ENCODE measurements around the gene GOPC. TPM values are rescaled to one million over a fixed set of nuclear protein-coding genes. Genes with fewer than 3 reads are reported as not detected.
"Not testable (repeated sequence)": the region's sequence is repeated elsewhere in the genome, so short reads cannot be mapped to it uniquely, and the experiment has no call there.

GOPC gene
- 10 to 100 TPM; 25.6 to 36.6 (median 29.5) TPM for total RNA-seq

- H3K36me3 ChIP-seq = no peaks in the 10 kb centered on the region
- TF ChIP-seq CTCF (IDR thresholded peaks at IDR 0.05) (peak in 1 of 3 donors; percentile 16), POLR2AphosphoS5 (IDR thresholded peaks at IDR 0.05) (peak; percentile 63 to 85 (median 77)), POLR2A (IDR thresholded peaks at IDR 0.05) (peak; percentile 55)
- H3K27ac ChIP-seq = peak within 1 kb of the TSS; percentile 93
- H3K4me3 ChIP-seq = peak within 1 kb of the TSS; percentile 84 to 100 (median 97)
- intact Hi-C loops (cut with DNase I; ENCODE audit: low total_unique reads) = no loop called here
- peaks cover 0 to 16% of the 10 kb centered on the region in 2 donors for H3K4me1 ChIP-seq
- H3K27me3 ChIP-seq = no peaks in the 10 kb centered on the region
- H3K9me3 ChIP-seq = no peaks in the 10 kb centered on the region
- peak; percentile 91 to 96 for DNase-seq (ENCODE audit: low spot score in 2 of 2)
Measured at GRCh38 chr6:117602151-117602898, at the start of gene GOPC. GOPC (minus strand) TSS chr6:117602511; CDS start chr6:117602288, 223 bp downstream.

- H3K4me3 ChIP-seq; intact Hi-C loops (cut with DNase I; ENCODE audit: low total_unique reads): not testable (repeated sequence)
- H3K9me3 ChIP-seq = peaks cover 0 to 23% of the 10 kb centered on the region in 2 donors
Measured at GRCh38 chr6:117651984-117652383, 49.7 kb upstream of the GOPC start.

GRCh38 chr6:117642976-117643375, 40.7 kb upstream of the GOPC start:
- H3K27ac ChIP-seq = no peak overlapping the region
- DNase-seq (ENCODE audit: low spot score in 2 of 2) = no peak
- H3K9me3 ChIP-seq = peaks cover 0 to 11% of the 10 kb centered on the region in 2 donors
- TF ChIP-seq POLR2A (IDR thresholded peaks at IDR 0.05) (no peak), POLR2AphosphoS5 (IDR thresholded peaks at IDR 0.05) (no peak), CTCF (IDR thresholded peaks at IDR 0.05) (no peak)
- intact Hi-C loops (cut with DNase I; ENCODE audit: low total_unique reads) = no loop called here
- H3K4me1 ChIP-seq = no peaks in the 10 kb centered on the region
- H3K27me3 ChIP-seq = no peaks in the 10 kb centered on the region
- H3K4me3 ChIP-seq = no peak overlapping the region
- H3K36me3 ChIP-seq = no peaks in the 10 kb centered on the region

More at GRCh38 chr6:117651984-117652383, 49.7 kb upstream of the GOPC start:
- not testable (repeated sequence) for H3K4me1 ChIP-seq; H3K27ac ChIP-seq; H3K36me3 ChIP-seq; H3K27me3 ChIP-seq; DNase-seq (ENCODE audit: low spot score in 2 of 2)

GRCh38 chr6:117637770-117638169, 35.5 kb upstream of the GOPC start:
- no peak for TF ChIP-seq CTCF (IDR thresholded peaks at IDR 0.05)
- TF ChIP-seq POLR2AphosphoS5 (IDR thresholded peaks at IDR 0.05) = no peak
- TF ChIP-seq POLR2A (IDR thresholded peaks at IDR 0.05) = no peak
- Histone ChIP-seq H3K9me3 (peaks cover 0 to 6% of the 10 kb centered on the region in 2 donors), H3K4me3 (no peak overlapping the region), H3K4me1 (no peaks in the 10 kb centered on the region), H3K27ac (no peak overlapping the region), H3K36me3 (no peaks in the 10 kb centered on the region), H3K27me3 (no peaks in the 10 kb centered on the region)
- intact Hi-C loops (cut with DNase I; ENCODE audit: low total_unique reads) = no loop called here
- no peak for DNase-seq (ENCODE audit: low spot score in 2 of 2)

- H3K4me1 ChIP-seq = no peaks in the 10 kb centered on the region
- H3K36me3 ChIP-seq = no peaks in the 10 kb centered on the region
- TF ChIP-seq POLR2A (IDR thresholded peaks at IDR 0.05) = no peak
- DNase-seq (ENCODE audit: low spot score in 2 of 2) = no peak
- H3K4me3 ChIP-seq = no peak overlapping the region
- H3K27me3 ChIP-seq = no peaks in the 10 kb centered on the region
- H3K9me3 ChIP-seq = peaks cover 0 to 19% of the 10 kb centered on the region in 2 donors
- H3K27ac ChIP-seq = no peak overlapping the region
- intact Hi-C loops (cut with DNase I; ENCODE audit: low total_unique reads) = no loop called here
Measured at GRCh38 chr6:117629119-117629660, 26.9 kb upstream of the GOPC start.

- DNase-seq (ENCODE audit: low spot score in 2 of 2) = no peak
- no peak for TF ChIP-seq POLR2AphosphoS5 (IDR thresholded peaks at IDR 0.05)
- TF ChIP-seq CTCF (IDR thresholded peaks at IDR 0.05) = no peak
- TF ChIP-seq POLR2A (IDR thresholded peaks at IDR 0.05) = no peak
- H3K9me3 ChIP-seq = peaks cover 0 to 21% of the 10 kb centered on the region in 2 donors
- no peak overlapping the region for H3K4me3 ChIP-seq
- no peaks in the 10 kb centered on the region for H3K36me3 ChIP-seq
- no peak overlapping the region for H3K27ac ChIP-seq
- no peaks in the 10 kb centered on the region for H3K4me1 ChIP-seq
- intact Hi-C loops (cut with DNase I; ENCODE audit: low total_unique reads) = no loop called here
- no peaks in the 10 kb centered on the region for H3K27me3 ChIP-seq
Measured at GRCh38 chr6:117627533-117627932, 25.2 kb upstream of the GOPC start.

Measured in breast epithelium (tissue), 4 donors.